Sigmoid colon (tissue), 7 donors: ENCODE data around the gene FAM234A. TPM values are rescaled to one million over a fixed set of nuclear protein-coding genes. Genes with fewer than 3 reads are reported as not detected.
"Not testable (repeated sequence)": the region's sequence is repeated elsewhere in the genome, so short reads cannot be mapped to it uniquely, and the experiment has no call there.

Experiments
- DNase-seq: peaks from one replicate; pipeline ENCODE4 v3.0.0-alpha.2; 2019
- H3K27ac ChIP-seq, 4 donors: fragments of 200-600 bp; sonication (generic); one replicate each; pipeline ENCODE4 v1.5.1; 2016 to 2019; ENCODE audit warnings: mild to moderate bottlenecking in 1 of 4
- H3K27me3 ChIP-seq, 3 donors: fragments of 200-600 bp; sonication (generic); one replicate each; pipeline ENCODE4 v1.5.1; 2019; ENCODE audit warnings: mild to moderate bottlenecking in 1 of 3
- H3K36me3 ChIP-seq, 4 donors: fragments of 200-600 bp; sonication (generic); one replicate each; pipeline ENCODE4 v1.5.1; 2016 to 2019
- H3K4me1 ChIP-seq, 4 donors: fragments of 200-600 bp; sonication (generic); one replicate each; pipeline ENCODE4 v1.5.1; 2017 to 2019
- H3K4me3 ChIP-seq, 4 donors: fragments of 200-600 bp; sonication (generic); one replicate each; pipeline ENCODE4 v1.5.1; 2017 to 2019; ENCODE audit warnings: mild to moderate bottlenecking in 2 of 4, moderate library complexity in 1 of 4
- H3K9me3 ChIP-seq, 4 donors: fragments of 200-600 bp in 3 of 4; sonication (generic) in 3 of 4; one replicate each; pipeline versions ENCODE4 v1.5.1 to v1.6.1; 2013 to 2019
- CTCF ChIP-seq, 4 experiments: fragments of 450-650 bp in 3 of 4; fragments of 200-600 bp in 1 of 4; IDR thresholded peaks; one replicate each; pipeline ENCODE4 v1.5.1; 2016 to 2019; ENCODE audit warnings: antibody characterized with exemption in 4 of 4, mild to moderate bottlenecking in 3 of 4, moderate library complexity in 2 of 4
- EP300 ChIP-seq, 4 donors: sonication (generic); formaldehyde crosslinking; IDR thresholded peaks; one replicate each; pipeline ENCODE4 v1.6.1; 2017; ENCODE audit warnings: antibody characterized with exemption in 4 of 4
- POLR2A ChIP-seq, 2 donors: fragments of 450-650 bp; IDR thresholded peaks; one replicate each; pipeline ENCODE4 v1.6.1; 2016; ENCODE audit warnings: antibody characterized with exemption in 2 of 2, mild to moderate bottlenecking in 2 of 2, moderate library complexity in 2 of 2
- POLR2AphosphoS5 ChIP-seq, 4 donors: sonication (generic); formaldehyde crosslinking; IDR thresholded peaks; one replicate each; pipeline ENCODE4 v1.6.1; 2017; ENCODE audit warnings: antibody characterized with exemption in 4 of 4
- WGBS, 2 donors: extraction: QIAGEN DNeasy Blood & Tissue Kit; methylation state at CpG; one replicate each; pipeline ENCODE4 v1.1.7; 2013; 5-methylcytosine and 5-hydroxymethylcytosine counted together
- intact Hi-C: fragments of 100-400 bp; cut with DNase I; formaldehyde crosslinking; loops from one replicate; pipeline ENCODE4 v1.15.1; 2023
- polyA plus RNA-seq, 3 donors: library from polyadenylated mRNA; stranded (reverse); fragments of 200-250 nt; gene quantifications; one replicate each; pipeline ENCODE4 v1.2.3, GENCODE V29; 2013
- total RNA-seq, 4 donors: library from RNA; depleted of rRNA; stranded (reverse); fragments of >200 nt; gene quantifications; one replicate each; pipeline ENCODE4 v1.1.0, GENCODE V29; 2016
- donor health status: healthy with polysubstance abuse.
- donor health status: Bipolar disorder and iron deficiency.
- donor health status: healthy.

The FAM234A gene
- total and polyA plus RNA-seq, 7 donors, result 12.6 to 82.5 (median 47.1) TPM

GRCh38 chr16:220021-220420 is 14.6 kb upstream of the FAM234A start:
- intact Hi-C loops, result no loop called here
- 52 to 75% methylated on average over 4 of the region's 4 CpGs for WGBS, 2 donors
- peaks cover 19 to 100% (median 48%) of the 10 kb centered on the region in 4 donors for H3K36me3 ChIP-seq

GRCh38 chr16:228151-228851 is 6.3 kb upstream of the FAM234A start:
- Histone ChIP-seq H3K4me1 (peaks cover 0 to 29% (median 21%) of the 10 kb centered on the region in 4 donors), H3K36me3 (peaks cover 18 to 40% (median 36%) of the 10 kb centered on the region in 4 donors), H3K9me3 (no peaks in the 10 kb centered on the region), H3K27ac (peak overlapping the region; percentile 95 to 99 (median 97)), H3K4me3 (peak overlapping the region; percentile 67 to 87 (median 81)), H3K27me3 (no peaks in the 10 kb centered on the region)
- 20 to 25% methylated on average over 9 of the region's 9 CpGs for WGBS, 2 donors
- no peak for DNase-seq
- intact Hi-C loops, result no loop called here
- TF ChIP-seq CTCF (IDR thresholded peaks at IDR 0.05), result no peak
- no peak for TF ChIP-seq POLR2AphosphoS5 (IDR thresholded peaks at IDR 0.05)
- TF ChIP-seq POLR2A (IDR thresholded peaks at IDR 0.05), result no peak
- TF ChIP-seq EP300 (IDR thresholded peaks at IDR 0.05), result no peak

More at GRCh38 chr16:220021-220420, 14.6 kb upstream of the FAM234A start:
- Histone ChIP-seq H3K27ac (no peak overlapping the region), H3K27me3 (no peaks in the 10 kb centered on the region), H3K9me3 (no peaks in the 10 kb centered on the region), H3K4me3 (no peak overlapping the region), H3K4me1 (no peaks in the 10 kb centered on the region)
- no peak for DNase-seq
- TF ChIP-seq CTCF (IDR thresholded peaks at IDR 0.05), result no peak
- TF ChIP-seq POLR2AphosphoS5 (IDR thresholded peaks at IDR 0.05), result no peak
- no peak for TF ChIP-seq POLR2A (IDR thresholded peaks at IDR 0.05)
- no peak for TF ChIP-seq EP300 (IDR thresholded peaks at IDR 0.05)

- intact Hi-C loops, result no loop called here
- DNase-seq, result peak; percentile 92
- Histone ChIP-seq H3K4me3 (peak within 1 kb of the TSS; percentile 67 to 87 (median 81)), H3K27ac (peak within 1 kb of the TSS; percentile 95 to 99 (median 97)), H3K9me3 (no peaks in the 10 kb centered on the region), H3K4me1 (peaks cover 0 to 29% (median 21%) of the 10 kb centered on the region in 4 donors), H3K27me3 (no peaks in the 10 kb centered on the region), H3K36me3 (peaks cover 15 to 32% (median 29%) of the 10 kb centered on the region in 4 donors)
- 1% methylated on average over 88 of the region's 88 CpGs for WGBS, 2 donors
- TF ChIP-seq POLR2AphosphoS5 (IDR thresholded peaks at IDR 0.05), result peak; percentile 99 to 100 (median 99)
- TF ChIP-seq EP300 (IDR thresholded peaks at IDR 0.05), result no peak
- peak; percentile 87 to 92 for TF ChIP-seq POLR2A (IDR thresholded peaks at IDR 0.05)
These were observed 5.5 kb upstream of the FAM234A start, which contains the start of gene LUC7L for GRCh38 chr16:228852-229730. Gene LUC7L (minus strand): TSS chr16:229449. CDS start chr16:229339, 110 bp downstream.

- intact Hi-C loops, result no loop called here
- Histone ChIP-seq H3K4me1 (peaks cover 0 to 29% (median 23%) of the 10 kb centered on the region in 4 donors), H3K9me3 (no peaks in the 10 kb centered on the region), H3K27ac (peak overlapping the region; percentile 95 to 99 (median 97)), H3K36me3 (peaks cover 8 to 25% (median 22%) of the 10 kb centered on the region in 4 donors), H3K4me3 (peak overlapping the region; percentile 67 to 87 (median 81)), H3K27me3 (no peaks in the 10 kb centered on the region)
- WGBS, 2 donors, result 73 to 81% methylated on average over 22 of the region's 22 CpGs
- no peak for DNase-seq
- TF ChIP-seq CTCF (IDR thresholded peaks at IDR 0.05), result no peak
- no peak for TF ChIP-seq EP300 (IDR thresholded peaks at IDR 0.05)
- no peak for TF ChIP-seq POLR2A (IDR thresholded peaks at IDR 0.05)
- no peak for TF ChIP-seq POLR2AphosphoS5 (IDR thresholded peaks at IDR 0.05)
These were observed 4.8 kb upstream of the FAM234A start for GRCh38 chr16:229731-230281.

- H3K27ac ChIP-seq, H3K9me3 ChIP-seq, H3K27me3 ChIP-seq, DNase-seq, intact Hi-C loops, H3K4me3 ChIP-seq: not testable (repeated sequence)
- peaks cover 0 to 31% (median 23%) of the 10 kb centered on the region in 4 donors for H3K4me1 ChIP-seq
- WGBS, 2 donors, result 76 to 92% methylated on average over 18 of the region's 18 CpGs
- H3K36me3 ChIP-seq, result peaks cover 8 to 21% (median 19%) of the 10 kb centered on the region in 4 donors
These were observed 4.3 kb upstream of the FAM234A start for GRCh38 chr16:230351-230750.
